ENCODE results near the gene UBTF. TPM values are rescaled to one million over a fixed set of nuclear protein-coding genes. Genes with fewer than 3 reads are reported as not detected.

UBTF gene
- total RNA-seq, 2 experiments from 2014 or later = 148 to 158 TPM

- H3K4me3 Mint-ChIP-seq = peak overlapping the region; percentile 65
- ChIA-PET POLR2A (interaction anchor here (0.5 to 4.9 kb wide), 13 partner anchors 10 to 334 kb away, joined by 3 to 84 read pairs (median 12); partner anchors contain the start of genes ATXN7L3, GRN, HDAC5 and SLC25A39), CTCF (interaction anchor here (0.6 to 3.3 kb wide), 32 partner anchors 9 to 152 kb away, joined by 3 to 37 read pairs (median 5); partner anchors contain the start of genes ATXN7L3, GRN, HDAC5 and HROB)
- H3K36me3 ChIP-seq (ENCODE audit: insufficient read depth, low read length) = peaks cover 76% of the 10 kb centered on the region
- intact Hi-C loops (cut with DNase I, micrococcal nuclease) = loop anchor here (1.0 kb wide), 4 partner anchors 8 to 140 kb away; partner anchors contain the start of gene GRN (in 1 of the 2)
- DNase-seq = peak in 2 of 14 experiments; percentile 49 to 66
- TF ChIP-seq CTCF (IDR thresholded peaks at IDR 0.05) = no peak
- ATAC-seq (ENCODE audit: poor library complexity) = no peak
- peak overlapping the region; percentile 31 to 32 for H3K27ac ChIP-seq (ENCODE audit: low read depth in 1 of 2, low read length in 2 of 2)
- H3K27me3 ChIP-seq (ENCODE audit: control insufficient read depth in 1 of 2, insufficient read depth in 2 of 2, low read length in 2 of 2) = no peaks in the 10 kb centered on the region
- peaks cover 66% of the 10 kb centered on the region for H3K4me1 ChIP-seq (ENCODE audit: insufficient read depth, low read length)
- H3K27me3 Mint-ChIP-seq = no peaks in the 10 kb centered on the region
- no peak overlapping the region for H3K4me3 ChIP-seq (ENCODE audit: low read length)
- H3K9me3 ChIP-seq (ENCODE audit: control insufficient read depth in 1 of 2, insufficient read depth in 1 of 2, low read length in 2 of 2) = no peaks in the 10 kb centered on the region
- H3K27ac Mint-ChIP-seq = peak overlapping the region; percentile 59
- H3K36me3 Mint-ChIP-seq (ENCODE audit: low read depth) = peaks cover 73% of the 10 kb centered on the region
- no peaks in the 10 kb centered on the region for H3K9me3 Mint-ChIP-seq
- H3K4me1 Mint-ChIP-seq (ENCODE audit: low read depth) = peaks cover 34% of the 10 kb centered on the region
Observed at GRCh38 chr17:44209786-44210341, 9.6 kb downstream of the UBTF start.

DNA sequence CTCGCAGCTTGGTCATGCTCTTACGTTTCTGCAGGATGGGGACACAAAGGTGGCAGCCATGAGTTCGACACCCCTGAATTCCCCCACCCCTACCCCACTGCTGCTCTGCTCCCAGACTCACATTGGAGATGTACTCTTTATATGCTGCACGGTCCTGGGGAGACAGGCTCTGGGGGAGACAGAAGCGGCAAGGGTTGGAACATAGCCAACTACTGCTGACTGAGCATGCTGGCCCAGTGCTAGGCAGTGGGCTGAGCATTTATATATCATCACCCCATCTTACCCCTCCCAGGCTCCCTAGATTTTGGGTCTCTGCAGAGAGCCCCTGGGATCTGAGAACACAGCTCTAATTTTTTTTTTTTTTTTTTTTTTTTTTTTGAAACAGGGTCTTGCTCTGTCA lies 11.7 kb downstream of the UBTF start:
- Histone ChIP-seq H3K27me3 (ENCODE audit: control insufficient read depth in 1 of 2, insufficient read depth in 2 of 2, low read length in 2 of 2) (no peaks in the 10 kb centered on the region), H3K4me1 (ENCODE audit: insufficient read depth, low read length) (peaks cover 63% of the 10 kb centered on the region), H3K27ac (ENCODE audit: low read depth in 1 of 2, low read length in 2 of 2) (no peak overlapping the region), H3K4me3 (ENCODE audit: low read length) (no peak overlapping the region), H3K9me3 (ENCODE audit: control insufficient read depth in 1 of 2, insufficient read depth in 1 of 2, low read length in 2 of 2) (no peaks in the 10 kb centered on the region), H3K36me3 (ENCODE audit: insufficient read depth, low read length) (peaks cover 55% of the 10 kb centered on the region)
- Mint-ChIP-seq H3K4me1 (ENCODE audit: low read depth) (peaks cover 30% of the 10 kb centered on the region), H3K9me3 (no peaks in the 10 kb centered on the region), H3K27me3 (no peaks in the 10 kb centered on the region), H3K4me3 (no peak overlapping the region), H3K27ac (no peak overlapping the region), H3K36me3 (ENCODE audit: low read depth) (peaks cover 59% of the 10 kb centered on the region)
- intact Hi-C loops (cut with DNase I, micrococcal nuclease) = no loop called here
- POLR2A ChIA-PET = interaction anchor here (1.0 to 3.1 kb wide), 2 partner anchors 9 to 117 kb away, joined by 3 to 21 read pairs; partner anchors contain the start of gene SLC25A39
- CTCF ChIA-PET = interaction anchor here (0.6 to 3.3 kb wide), 2 partner anchors 122 to 134 kb away, joined by 3 to 33 read pairs; no protein-coding TSS in a partner anchor
- no peak for ATAC-seq (ENCODE audit: poor library complexity)
- DNase-seq = no peak
- no peak for TF ChIP-seq CTCF (IDR thresholded peaks at IDR 0.05)

DNA sequence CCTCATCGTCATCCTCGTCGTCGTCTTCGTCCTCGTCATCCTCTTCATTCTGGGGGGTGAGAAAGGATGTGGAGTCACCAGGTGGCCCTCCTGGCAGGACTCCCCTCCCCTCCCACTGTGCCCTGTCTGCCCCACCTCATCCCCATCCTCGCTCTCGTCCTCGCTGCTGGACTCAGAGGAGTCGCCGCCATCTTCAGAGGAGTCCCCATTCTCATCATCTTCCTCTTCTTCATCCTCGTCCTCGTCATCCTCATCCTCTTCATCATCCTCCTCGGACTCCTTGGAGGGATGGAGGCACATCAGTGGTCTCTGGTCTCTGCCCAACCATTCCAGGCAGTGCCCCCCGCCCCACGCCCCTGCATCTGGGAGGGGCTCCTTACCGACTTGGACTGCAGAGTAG lies 12.2 kb downstream of the UBTF start:
- Histone ChIP-seq H3K9me3 (ENCODE audit: control insufficient read depth in 1 of 2, insufficient read depth in 1 of 2, low read length in 2 of 2) (no peaks in the 10 kb centered on the region), H3K4me1 (ENCODE audit: insufficient read depth, low read length) (peaks cover 59% of the 10 kb centered on the region), H3K27ac (ENCODE audit: low read depth in 1 of 2, low read length in 2 of 2) (no peak overlapping the region), H3K27me3 (ENCODE audit: control insufficient read depth in 1 of 2, insufficient read depth in 2 of 2, low read length in 2 of 2) (no peaks in the 10 kb centered on the region), H3K36me3 (ENCODE audit: insufficient read depth, low read length) (peaks cover 53% of the 10 kb centered on the region), H3K4me3 (ENCODE audit: low read length) (no peak overlapping the region)
- POLR2A ChIA-PET = interaction anchor here (1.8 to 3.1 kb wide), 3 partner anchors 9 to 14 kb away, joined by 7 to 21 read pairs (median 10); partner anchors contain the start of gene UBTF
- H3K36me3 Mint-ChIP-seq (ENCODE audit: low read depth) = peaks cover 57% of the 10 kb centered on the region
- CTCF ChIA-PET = interaction anchor here (0.6 kb wide), 1 partner anchor 134 kb away, joined by 3 read pairs; no protein-coding TSS in a partner anchor
- peaks cover 35% of the 10 kb centered on the region for H3K4me1 Mint-ChIP-seq (ENCODE audit: low read depth)
- ATAC-seq (ENCODE audit: poor library complexity) = no peak
- H3K9me3 Mint-ChIP-seq = no peaks in the 10 kb centered on the region
- H3K27me3 Mint-ChIP-seq = no peaks in the 10 kb centered on the region
- no peak for TF ChIP-seq CTCF (IDR thresholded peaks at IDR 0.05)
- intact Hi-C loops (cut with DNase I, micrococcal nuclease) = no loop called here
- no peak overlapping the region for H3K4me3 Mint-ChIP-seq
- DNase-seq = peak in 1 of 14 experiments; percentile 26
- no peak overlapping the region for H3K27ac Mint-ChIP-seq

Data from CD4-positive, alpha-beta T cell (primary cell).